ENCODE data around the gene HNRNPL.

Gene HNRNPL

DNA sequence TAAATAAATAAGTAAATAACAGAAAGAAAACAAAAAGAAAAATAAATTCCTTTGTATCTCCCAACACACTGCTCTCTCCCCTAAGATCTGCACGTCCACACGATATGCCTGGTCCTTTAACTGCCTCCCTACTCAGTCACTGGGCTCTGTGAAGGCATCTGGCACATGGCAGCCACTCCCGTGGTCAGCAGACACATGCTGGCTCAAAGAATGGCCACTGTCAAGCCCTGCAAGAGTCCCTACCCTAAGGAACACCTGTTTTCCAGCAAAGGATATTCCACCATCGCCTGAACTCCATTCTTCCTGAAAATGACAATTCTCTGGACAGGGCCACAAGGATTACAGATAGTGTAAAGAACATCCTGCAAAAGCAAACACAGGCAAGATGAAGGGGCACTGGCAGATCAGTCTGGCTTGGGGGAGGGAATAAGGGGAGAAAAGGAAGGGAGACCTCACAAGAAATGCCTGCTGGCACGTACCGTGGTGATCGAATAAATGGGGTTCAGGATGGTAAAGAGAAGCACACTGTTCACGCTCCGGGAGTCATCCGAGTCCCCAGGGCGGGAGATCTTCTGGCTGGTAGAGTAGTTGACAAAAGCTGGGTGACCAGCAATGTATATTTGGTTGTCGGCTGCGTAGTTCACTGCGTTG, 4.3 kb downstream of the HNRNPL start:
- FAIRE-seq = no peak

GRCh38 chr19:38844093-38844686, 5.6 kb downstream of the HNRNPL start:
- no peak for DNase-seq (ENCODE audit: low spot score)
- FAIRE-seq = no peak

More for the DNA sequence above, 4.3 kb downstream of the HNRNPL start:
- DNase-seq (ENCODE audit: low spot score) = no peak

GRCh38 chr19:38843175-38843758, 6.5 kb downstream of the HNRNPL start:
- DNase-seq (ENCODE audit: low spot score) (no peak), FAIRE-seq (no peak)

- FAIRE-seq = no peak
- no peak for DNase-seq (ENCODE audit: low spot score)
Observed at GRCh38 chr19:38842439-38843174, 7.2 kb downstream of the HNRNPL start.

DNA sequence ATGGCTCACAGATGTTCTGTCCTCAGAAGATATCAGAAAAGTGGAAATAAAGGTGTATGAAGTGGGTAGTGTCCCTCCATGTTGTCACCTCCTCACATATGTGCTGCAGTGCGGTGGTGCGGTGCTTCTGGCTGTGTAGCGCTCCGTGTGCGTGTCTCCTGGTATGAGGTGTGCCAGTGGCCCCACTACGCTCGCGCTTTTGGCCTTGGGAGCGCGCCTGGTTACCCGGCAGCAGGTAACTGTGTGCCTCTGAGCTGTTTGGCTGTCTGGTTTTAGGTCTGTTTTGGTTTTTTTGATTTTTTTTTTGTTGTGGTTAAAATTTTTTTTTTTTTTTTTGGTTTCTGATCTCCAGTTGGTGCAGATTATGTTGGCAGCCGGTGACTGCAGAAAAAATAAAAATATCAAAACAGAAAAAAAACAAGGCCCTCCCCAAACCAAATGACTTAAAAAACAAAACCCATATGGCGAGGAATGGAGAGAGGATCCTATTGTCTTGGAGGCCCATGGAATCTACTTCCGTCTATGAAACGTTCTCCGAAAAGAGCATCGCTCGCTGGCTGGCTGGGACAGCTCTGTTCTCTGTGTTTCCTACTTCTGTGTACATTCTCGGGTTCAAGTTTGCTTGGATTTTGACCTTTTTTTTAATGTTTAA, 7.9 kb downstream of the HNRNPL start:
- FAIRE-seq = no peak
- no peak for DNase-seq (ENCODE audit: low spot score)

- FAIRE-seq (no peak), DNase-seq (ENCODE audit: low spot score) (no peak)
Observed at GRCh38 chr19:38841180-38841766, 8.5 kb downstream of the HNRNPL start.

DNA sequence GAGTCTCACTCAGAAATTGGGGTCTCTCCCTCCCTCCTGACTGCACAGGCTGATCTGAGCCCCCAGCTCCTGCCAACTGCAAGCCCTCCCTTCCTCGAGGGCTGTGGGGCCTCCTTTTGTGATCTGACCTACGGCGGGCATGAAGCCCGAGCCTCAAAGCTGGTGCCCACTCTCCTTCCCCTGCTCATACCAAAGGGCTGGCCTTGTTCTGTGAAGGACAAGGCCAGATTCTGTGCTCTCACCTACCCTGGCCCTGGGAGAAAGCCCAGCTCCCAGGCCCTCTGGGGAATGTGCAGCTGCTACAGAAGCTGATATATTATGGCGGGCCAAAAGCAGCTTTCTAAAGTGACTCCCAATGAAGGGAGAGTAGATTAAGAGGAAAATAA, 9.2 kb downstream of the HNRNPL start:
- FAIRE-seq (no peak), DNase-seq (ENCODE audit: low spot score) (no peak)

DNA sequence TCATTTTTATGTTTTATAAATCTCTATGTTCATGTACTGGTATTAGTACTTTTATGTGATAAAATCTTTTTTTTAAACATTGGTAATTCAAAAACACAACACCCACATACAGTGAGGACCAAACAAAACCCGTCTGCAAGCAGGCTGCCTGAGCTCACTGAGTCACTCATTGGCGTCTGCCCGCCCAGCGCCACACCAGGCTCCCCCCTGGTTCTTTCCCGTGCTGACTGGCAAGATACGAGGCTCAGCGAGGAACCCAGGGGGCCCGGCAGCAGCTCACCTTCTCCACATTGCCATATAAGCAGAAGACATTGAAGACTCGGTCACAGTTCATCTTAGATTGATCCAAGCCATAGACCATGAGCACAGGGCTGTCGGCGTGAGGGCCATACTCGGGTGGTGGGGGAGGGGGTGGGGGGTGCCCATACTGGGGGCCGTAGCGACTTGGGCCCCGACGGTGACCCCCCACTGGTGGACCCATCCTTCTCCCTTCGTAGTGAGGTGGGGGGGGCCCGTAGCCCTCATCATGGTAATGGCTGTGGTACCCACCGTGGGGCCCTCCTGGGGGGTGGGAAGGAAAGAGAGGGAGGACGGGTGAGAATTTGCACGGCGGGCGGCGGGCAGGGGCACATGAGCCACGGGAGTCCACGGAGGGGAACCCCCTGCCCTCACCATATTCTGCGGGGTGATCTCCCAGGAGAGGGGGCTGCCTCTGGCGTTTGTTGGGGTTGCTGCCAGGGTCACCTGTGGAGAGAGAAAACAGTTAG, 9.8 kb downstream of the HNRNPL start:
- FAIRE-seq = no peak
- no peak for DNase-seq (ENCODE audit: low spot score)

GRCh38 chr19:38838986-38839761, 10.6 kb downstream of the HNRNPL start:
- FAIRE-seq (no peak), DNase-seq (ENCODE audit: low spot score) (no peak)

DNA sequence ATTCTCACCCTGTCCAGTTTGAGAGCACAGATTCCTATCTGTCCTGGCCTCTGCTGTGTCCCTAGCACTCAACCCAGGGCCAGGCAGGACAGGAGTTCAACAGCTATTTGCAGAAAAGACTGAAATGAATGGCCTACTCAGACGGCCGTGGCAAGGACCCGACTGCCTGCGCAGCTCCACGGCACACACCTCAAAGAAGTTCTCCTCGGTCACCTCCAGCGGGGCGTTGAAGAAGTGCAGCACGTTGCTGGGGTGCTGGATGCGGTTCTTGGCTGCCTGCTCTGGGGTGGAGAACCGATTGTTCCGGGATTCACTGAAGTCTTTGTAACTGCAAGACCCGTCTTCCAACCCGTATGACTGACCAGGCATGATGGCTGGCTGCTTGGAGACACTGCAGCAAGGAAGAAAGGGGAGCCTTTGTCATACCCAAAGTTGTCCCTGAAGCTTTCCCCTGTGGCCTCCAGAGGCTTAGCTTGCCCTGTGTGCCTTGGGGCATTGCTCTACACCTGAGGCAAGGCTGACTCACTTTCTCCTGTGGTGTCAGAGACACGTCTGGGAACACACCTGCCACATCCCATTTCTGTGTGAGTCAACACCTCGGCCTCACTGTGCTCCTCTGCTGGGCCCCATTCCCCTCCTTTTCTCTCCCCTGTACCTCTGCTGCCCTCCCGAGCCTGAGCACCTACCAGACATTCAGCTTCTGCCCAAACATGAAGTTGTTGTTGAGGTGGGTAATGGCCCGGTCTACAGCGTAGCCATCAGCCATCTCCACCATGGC, 11.4 kb downstream of the HNRNPL start:
- FAIRE-seq = no peak
- no peak for DNase-seq (ENCODE audit: low spot score)

- no peak for DNase-seq (ENCODE audit: low spot score)
- FAIRE-seq = no peak
Observed at GRCh38 chr19:38837656-38838121, 12.1 kb downstream of the HNRNPL start.

- no peak for DNase-seq (ENCODE audit: low spot score)
- FAIRE-seq = no peak
Observed at GRCh38 chr19:38836983-38837626, 12.7 kb downstream of the HNRNPL start.

DNA sequence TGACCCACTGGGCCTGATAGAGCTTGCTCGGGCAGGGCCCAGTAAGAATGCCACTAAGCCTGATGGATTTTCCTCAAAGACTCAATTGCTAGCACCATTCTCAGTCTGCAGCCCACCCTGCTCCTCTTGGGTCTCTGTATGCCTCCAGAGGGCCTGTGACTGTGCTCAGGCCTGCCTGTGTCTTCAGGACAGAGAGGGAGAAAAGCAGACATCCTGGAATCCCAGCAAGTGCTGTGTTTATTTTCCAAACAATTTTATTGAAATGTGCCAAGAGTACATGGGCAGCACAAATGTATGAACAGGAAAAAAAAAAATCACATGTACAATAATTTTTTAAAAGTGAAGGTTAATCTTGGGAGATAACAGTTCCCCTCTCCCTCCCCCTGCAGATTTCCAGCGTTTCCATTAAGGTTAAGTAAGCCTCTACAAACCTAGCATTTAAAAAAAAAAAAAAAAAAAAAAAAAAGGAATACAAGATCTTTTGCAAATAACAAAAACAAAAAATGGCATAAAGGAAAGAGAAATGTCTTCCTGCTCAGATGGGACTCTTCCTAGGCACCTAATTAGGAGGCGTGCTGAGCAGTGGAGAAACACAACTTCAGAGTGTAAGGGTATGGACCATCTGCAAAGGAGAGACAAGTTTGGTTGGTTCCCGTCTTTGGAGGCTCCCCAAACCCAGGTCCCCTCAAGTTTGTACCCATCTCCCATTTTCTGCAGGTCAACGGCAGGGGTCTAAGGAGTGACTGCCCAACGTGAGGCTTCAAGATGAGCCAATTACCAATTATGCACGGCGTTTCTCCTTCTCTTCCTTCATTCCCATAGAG, 13.4 kb downstream of the HNRNPL start:
- no peak for FAIRE-seq
- no peak for DNase-seq (ENCODE audit: low spot score)

GRCh38 chr19:38834590-38834989, 15.2 kb downstream of the HNRNPL start:
- no peak for DNase-seq (ENCODE audit: low spot score)
- no peak for FAIRE-seq

- FAIRE-seq = no peak
- no peak for DNase-seq (ENCODE audit: low spot score)
Observed at GRCh38 chr19:38834104-38834490, 15.7 kb downstream of the HNRNPL start.

- FAIRE-seq (no peak), DNase-seq (ENCODE audit: low spot score) (no peak)
Observed at GRCh38 chr19:38833092-38833425, 16.7 kb downstream of the HNRNPL start.

DNA sequence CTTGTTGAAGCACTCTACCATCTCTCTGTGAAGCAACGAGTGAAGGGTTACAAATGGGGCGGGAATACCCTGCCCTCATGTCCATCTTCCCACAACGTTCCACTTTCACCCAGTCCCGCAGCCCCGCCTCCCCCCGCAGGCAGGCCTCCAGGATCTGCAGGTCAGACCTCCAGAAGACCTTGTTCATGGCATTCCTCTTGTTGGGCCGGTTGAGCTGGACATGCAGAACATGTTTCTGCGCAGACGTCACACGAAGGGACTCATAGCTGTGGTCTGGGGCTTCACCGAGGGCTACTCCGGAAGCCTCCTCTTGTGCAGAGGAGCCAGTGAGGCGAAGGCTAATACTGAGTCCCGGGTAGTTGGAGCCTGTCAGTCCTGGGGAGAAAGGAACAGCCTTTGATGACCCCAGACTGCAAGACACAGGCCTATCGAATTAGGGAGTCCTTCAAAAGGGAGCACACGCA, 18.6 kb downstream of the HNRNPL start:
- DNase-seq (ENCODE audit: low spot score) = peak; percentile 96

More for the DNA sequence above, 18.6 kb downstream of the HNRNPL start:
- peak; percentile 84 for FAIRE-seq
